ENCODE measurements around the gene GALNT11.
"Not testable (repeated sequence)": the region's sequence is repeated elsewhere in the genome, so short reads cannot be mapped to it uniquely, and the experiment has no call there.

The GALNT11 gene

DNA sequence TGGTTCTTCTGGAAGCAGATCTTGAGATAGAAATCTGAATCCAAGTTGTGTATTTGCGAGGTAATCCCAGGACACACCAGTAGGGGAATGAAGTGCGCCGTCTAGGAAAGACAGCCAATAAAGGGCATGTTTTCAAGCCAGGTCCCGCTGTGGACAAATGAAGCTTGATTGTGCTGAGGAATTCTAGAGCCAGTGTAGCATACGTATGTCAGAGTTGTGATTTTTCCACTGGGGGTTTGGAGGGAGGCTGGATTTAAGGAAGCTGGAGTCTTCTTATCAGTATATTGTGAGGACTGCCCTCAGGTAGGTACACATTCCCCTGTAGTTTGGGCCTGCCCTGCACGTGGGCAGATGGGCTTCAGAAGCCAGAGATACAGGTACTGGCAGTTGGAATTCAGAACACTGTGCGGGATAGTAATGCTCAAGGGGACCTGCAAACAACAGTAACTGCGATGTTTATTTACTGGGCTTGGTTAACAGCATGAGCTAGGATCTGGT lies 50.9 kb downstream of the GALNT11 start:
- peak; percentile 6 for DNase-seq

- no peak for DNase-seq
Observed at GRCh38 chr7:152076940-152077933, 51.8 kb downstream of the GALNT11 start.

DNA sequence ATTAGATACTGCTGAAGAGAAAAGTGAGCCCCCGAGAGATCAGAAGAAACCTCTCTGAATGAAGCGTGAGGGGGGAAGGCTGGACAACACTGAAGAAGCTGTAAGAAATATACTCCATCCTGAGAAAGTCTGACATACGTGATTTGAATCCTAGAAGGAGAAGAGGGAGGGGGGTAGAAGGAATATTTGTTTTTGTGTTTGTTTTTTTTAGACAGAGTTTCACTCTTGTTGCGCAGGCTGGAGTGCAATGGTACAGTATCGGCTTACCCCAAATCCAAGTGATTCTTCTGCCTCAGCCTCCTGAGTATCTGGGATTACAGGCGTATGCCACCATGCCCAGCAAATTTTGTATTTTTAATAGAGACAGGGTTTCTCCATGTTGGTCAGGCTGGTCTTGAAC lies 52.6 kb downstream of the GALNT11 start:
- no peak for DNase-seq

GRCh38 chr7:152078786-152079185 lies 53.3 kb downstream of the GALNT11 start:
- no peak for DNase-seq

DNA sequence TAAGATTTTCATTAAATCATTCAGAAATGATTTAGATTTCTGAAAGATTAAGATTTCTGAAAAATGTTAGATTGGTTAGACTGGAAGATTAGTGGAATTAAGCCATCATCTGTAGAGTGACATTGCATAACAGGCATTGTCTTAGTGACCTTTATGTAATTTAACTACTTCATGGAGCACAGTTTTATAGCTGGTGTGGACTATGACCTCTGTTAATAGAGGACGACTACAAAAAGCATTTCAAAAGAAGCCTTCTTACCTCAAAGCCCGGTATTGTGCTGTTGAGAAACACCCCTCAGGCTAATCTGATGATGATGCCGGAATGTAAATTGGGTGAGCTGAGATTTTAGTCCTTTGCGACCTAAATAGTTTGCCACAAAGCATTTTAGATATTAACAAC lies 55.6 kb downstream of the GALNT11 start:
- DNase-seq: no peak

DNA sequence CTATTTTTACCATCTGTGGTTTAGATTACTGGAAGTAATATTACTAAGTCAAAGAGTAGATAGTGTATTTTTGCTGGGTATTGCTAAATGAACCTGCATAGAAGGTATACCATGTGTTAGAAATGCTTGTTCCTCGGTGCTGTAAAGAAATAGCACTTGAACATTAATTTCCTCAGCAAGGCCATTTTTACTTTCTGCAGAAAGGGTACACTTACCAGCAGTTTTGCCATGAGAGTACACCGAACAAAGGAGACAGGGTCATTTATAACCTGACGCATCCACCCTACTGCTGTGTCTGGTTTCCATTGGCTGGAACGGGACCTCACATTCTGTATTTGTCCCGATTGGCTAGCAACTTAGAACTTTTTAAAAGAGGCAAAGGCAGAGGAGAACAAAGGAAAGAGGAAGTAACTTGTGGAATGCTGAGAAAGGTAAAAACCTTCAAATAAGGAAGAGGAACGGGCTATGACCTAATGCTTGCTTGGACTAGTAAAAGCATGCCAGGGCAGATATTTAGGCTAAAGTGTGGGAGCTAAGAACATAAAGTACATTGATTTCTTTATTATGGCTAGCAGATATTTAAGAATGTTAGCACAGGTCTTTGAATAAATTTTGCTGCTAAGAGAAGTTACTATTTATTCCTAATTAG lies 56.7 kb downstream of the GALNT11 start:
- not testable (repeated sequence) for DNase-seq

DNA sequence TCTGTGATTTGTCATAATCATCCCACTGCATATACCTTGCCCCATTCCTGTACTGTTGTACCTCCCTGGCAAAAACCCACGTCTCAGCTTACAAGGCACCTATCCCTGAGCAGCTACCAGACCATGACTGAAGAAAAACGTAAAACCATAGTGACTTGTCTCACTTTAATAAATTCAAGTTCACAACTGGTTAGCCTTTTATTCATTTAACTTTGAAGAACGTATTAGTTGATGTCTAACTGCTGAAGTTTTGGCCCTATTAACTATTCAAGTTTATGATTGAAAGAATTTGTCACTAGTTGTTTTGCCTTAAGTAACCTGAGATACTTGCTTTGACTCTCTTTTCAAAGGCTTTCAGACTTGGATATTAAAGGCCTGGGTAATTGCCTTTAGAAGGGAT lies 59.7 kb downstream of the GALNT11 start:
- DNase-seq: no peak

DNA sequence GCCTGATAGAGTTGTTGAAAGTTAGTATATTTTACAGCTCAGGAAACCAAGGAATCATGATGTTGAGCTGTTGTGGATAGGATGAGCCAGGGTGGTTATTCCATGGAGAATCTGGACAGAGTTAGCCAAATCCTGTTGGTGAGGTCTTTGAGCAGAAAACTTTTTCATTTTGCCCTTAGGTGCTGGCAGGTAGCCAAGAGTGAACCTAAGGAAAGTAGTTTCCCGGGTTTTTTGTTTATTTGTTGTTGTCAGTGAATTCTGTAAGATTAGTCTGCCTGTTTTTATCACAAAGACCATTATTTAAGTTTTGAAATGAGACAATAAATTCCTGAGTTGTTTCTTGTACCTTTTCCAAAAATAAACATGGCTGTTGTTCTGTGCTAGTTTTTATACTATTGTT lies 61.0 kb downstream of the GALNT11 start:
- DNase-seq: no peak

DNA sequence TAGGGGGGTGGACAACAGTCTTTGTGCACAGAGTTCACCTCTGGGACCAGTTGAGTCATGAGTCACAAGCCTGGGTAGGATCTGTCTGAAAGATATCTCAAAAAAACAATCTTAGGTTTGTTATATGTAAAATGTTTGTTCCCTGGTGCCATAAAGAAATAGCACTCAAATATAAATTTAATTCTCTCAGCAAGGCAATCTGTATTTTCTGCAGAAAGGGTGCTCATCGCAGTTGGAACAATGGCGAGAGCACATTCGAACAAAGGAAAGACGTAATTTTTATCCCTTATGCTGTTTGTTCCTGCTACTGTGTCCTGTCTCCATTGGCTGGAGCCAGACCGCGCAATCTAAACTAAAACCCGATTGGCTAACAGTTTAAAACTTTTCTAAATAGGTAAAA lies 63.7 kb downstream of the GALNT11 start:
- DNase-seq: no peak

GRCh38 chr7:152090747-152091146 lies 65.3 kb downstream of the GALNT11 start:
- DNase-seq: no peak

DNA sequence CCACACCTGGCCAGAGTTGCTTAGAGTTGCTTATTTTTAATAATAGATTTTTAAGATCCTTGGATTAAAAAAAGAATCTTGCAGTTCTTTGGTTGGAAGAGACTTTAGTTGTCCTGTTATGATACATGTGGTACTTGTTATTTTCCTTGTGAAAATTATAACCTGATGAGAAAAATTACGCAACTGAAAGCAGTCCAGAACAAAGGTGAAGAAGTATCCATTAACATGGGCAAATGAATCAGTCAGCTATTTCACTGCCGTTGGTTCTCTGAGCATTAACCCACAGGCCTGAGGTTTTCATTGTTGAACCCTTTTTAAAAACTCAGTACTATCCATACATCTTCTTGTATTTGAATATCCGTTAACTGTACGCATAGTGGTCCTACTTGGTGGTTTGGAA lies 68.2 kb downstream of the GALNT11 start:
- DNase-seq: no peak

DNA sequence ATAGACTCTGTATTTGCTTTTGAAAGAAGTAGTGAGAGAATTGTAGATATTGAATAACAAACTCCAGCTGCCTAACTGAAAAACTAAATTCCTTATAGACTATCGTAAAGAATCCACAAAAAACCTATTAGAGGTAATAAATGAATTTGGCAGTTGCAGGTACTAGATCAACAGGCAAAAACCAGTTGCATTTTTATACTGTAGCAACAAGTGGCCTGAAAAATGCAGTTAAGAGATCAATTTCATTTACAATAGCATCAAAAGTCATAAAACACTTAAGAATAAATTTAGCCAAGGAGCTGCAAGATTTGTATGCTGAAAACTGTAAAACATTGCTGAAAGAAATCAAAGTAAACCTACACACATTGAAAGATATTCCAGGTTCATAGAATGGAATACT lies 70.3 kb downstream of the GALNT11 start:
- no peak for DNase-seq

DNA sequence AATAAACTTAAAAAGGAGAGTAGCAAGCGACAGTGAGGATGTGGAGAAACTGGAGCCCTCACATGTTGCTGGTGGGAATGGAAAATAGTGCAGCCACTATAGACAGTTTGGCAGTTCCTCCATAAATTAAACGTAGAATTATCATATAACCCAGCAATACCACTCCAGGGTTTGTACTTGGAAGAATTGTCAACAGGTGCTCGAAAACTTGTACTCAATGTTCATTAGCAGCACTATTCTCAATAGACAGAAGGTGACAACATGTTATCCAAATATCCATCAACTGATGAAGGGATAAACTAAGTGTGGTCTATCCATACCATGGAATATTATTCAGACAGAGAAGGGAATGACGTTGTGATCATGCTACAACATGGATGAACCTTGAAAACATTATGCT lies 71.9 kb downstream of the GALNT11 start:
- no peak for DNase-seq

DNA sequence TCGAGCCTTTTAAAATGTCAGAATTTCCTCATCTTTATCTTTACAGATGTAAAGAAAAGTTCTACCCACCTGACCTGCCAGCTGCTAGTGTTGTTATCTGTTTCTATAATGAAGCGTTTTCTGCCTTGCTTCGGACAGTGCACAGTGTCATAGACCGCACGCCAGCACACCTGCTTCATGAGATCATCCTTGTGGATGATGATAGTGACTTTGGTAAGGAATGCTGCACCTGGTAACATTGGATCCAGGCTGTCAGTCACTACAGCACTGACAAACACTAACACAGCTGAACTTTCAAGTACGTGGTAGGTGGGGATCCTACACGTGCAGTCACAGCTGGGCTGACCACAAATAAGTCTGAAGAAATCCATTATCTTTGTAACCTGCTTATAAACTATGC lies 77.6 kb downstream of the GALNT11 start:
- no peak for DNase-seq

DNA sequence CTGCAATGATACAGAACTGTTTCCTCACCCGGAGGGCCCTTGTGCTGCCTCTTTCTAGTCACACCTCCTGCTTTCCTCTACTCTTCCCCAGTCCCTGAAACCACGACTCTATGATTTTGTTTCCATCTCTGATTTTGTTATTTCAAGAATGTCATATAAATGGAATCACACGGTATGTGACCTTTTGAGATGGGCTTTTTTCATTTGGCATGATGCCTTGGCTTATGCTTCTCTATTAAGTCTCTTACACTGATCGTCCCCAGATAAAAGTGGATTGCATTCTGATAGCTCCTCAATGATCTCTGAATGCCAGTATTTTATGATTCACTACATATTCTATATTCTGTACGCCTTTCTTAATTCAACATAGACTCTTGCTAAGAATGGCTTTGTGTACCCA lies 78.2 kb downstream of the GALNT11 start:
- no peak for DNase-seq

DNA sequence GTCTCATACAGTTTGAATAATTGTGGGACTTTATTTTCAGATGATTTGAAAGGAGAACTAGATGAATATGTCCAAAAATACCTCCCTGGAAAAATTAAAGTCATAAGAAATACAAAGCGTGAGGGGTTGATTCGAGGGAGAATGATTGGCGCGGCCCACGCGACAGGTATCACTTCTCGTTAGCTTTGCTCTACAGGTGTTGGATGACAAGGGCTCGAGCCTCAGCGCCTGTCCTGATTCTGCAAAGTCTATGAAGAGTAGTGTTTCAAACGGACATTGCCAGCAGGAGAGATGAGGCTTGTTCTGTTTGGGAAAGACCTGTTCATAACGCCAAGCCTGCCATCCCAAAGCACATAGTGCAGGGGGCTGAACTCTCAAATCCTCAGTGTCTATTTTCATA lies 79.7 kb downstream of the GALNT11 start:
- no peak for DNase-seq

DNA sequence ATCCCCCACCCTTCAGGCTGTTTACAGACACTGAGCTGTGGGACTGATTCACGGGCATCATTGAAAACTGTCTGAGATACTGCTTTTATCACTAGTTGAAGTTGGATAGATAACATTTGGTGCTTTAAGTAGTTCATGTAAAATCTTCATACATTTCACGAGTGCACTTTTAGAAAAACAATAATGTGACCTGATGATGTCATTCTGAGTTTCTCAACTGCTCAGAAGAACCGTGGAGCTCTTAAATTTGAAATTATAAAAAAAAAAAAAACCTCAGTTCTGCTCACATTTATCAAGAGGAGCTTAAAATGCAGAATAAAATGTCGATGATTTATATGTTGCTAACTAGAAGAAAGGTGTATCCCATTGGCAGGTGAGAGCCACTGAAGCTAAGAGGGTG lies 81.5 kb downstream of the GALNT11 start:
- DNase-seq: no peak

DNA sequence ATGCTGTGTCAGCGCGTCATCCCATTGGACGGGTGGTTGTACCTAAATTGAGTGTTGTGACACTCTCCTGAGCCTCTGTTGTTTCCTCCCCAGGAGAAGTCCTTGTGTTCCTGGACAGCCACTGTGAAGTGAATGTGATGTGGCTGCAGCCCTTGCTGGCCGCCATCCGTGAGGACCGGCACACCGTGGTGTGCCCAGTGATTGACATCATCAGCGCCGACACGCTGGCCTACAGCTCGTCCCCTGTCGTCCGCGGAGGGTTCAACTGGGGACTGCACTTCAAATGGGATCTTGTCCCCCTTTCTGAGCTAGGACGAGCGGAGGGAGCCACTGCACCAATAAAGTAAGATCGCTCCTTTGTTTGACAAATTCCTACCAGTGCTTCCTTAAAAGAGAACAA lies 82.5 kb downstream of the GALNT11 start:
- DNase-seq: no peak

GRCh38 chr7:152108359-152108758 lies 82.9 kb downstream of the GALNT11 start:
- no peak for DNase-seq

GRCh38 chr7:152112829-152113228 lies 87.4 kb downstream of the GALNT11 start:
- DNase-seq: no peak

- DNase-seq: no peak
Observed at GRCh38 chr7:152115021-152115718, 89.7 kb downstream of the GALNT11 start.

DNA sequence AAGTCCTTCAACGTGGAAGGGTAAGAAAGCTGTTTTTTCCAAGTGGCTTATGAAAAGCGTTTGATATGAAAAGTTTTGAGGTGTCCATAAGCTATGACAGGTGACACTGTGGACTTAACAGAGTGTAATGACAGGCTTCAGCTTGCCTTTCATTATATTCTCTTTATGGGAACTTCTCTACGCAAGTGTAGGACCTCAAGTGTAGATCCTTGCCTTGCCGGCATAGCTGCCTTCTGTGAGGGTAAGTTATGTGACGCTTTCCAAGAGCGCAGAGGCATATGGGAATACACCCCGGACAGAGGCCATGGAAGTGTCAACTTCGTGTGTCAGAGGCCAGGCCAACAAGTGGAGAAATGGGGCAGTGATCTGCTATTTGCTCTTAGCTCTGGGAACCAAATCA lies 91.9 kb downstream of the GALNT11 start:
- DNase-seq: no peak

GRCh38 chr7:152120210-152120609 lies 94.7 kb downstream of the GALNT11 start:
- DNase-seq: no peak

- DNase-seq: no peak
Observed at GRCh38 chr7:152120776-152121175, 95.3 kb downstream of the GALNT11 start.
